Fibroblast of pulmonary artery (primary cell): ENCODE results near the gene LCLAT1.

ENCODE experiments used
- DNase-seq: peaks from one replicate; pipeline ENCODE4 v3.0.0-alpha.2; 2010; ENCODE audit warnings: low read depth
- H3K4me3 ChIP-seq: replicated peaks from 2 replicates; pipeline ENCODE4 v1.5.1; 2011; ENCODE audit warnings: low read depth, mild to moderate bottlenecking, control low read depth, low read length, moderate library complexity
- CTCF ChIP-seq: IDR thresholded peaks from 2 replicates; pipeline ENCODE4 v1.5.1; 2011; ENCODE audit warnings: mild to moderate bottlenecking, control low read depth, low read length, inconsistent platforms; ENCODE audit errors: missing control alignments

Gene LCLAT1

GRCh38 chr2:30447149-30448045 lies at the start of gene LCLAT1:
Gene LCLAT1, plus strand, starts transcription at chr2:30447246. Its CDS starts 78,345 bp downstream, at chr2:30525591.
- peak within 1 kb of the TSS; percentile 94 for H3K4me3 ChIP-seq
- peak; percentile 1 for TF ChIP-seq CTCF
- DNase-seq: peak; percentile 74

- no peak for TF ChIP-seq CTCF
- H3K4me3 ChIP-seq: no peak overlapping the region
- DNase-seq: no peak
Measured at GRCh38 chr2:30398084-30398873, 48.8 kb upstream of the LCLAT1 start.

GRCh38 chr2:30400151-30400954 lies 46.7 kb upstream of the LCLAT1 start:
- H3K4me3 ChIP-seq: no peak overlapping the region
- TF ChIP-seq CTCF: no peak
- no peak for DNase-seq

- no peak for TF ChIP-seq CTCF
Measured at GRCh38 chr2:30402441-30403182, 44.4 kb upstream of the LCLAT1 start.

GRCh38 chr2:30403592-30404312 lies 43.3 kb upstream of the LCLAT1 start:
- DNase-seq: no peak
- no peak overlapping the region for H3K4me3 ChIP-seq
- TF ChIP-seq CTCF: no peak

More at GRCh38 chr2:30402441-30403182, 44.4 kb upstream of the LCLAT1 start:
- no peak for DNase-seq
- H3K4me3 ChIP-seq: no peak overlapping the region
